ENCODE data around the gene HOXB1. TPM values are rescaled to one million over a fixed set of nuclear protein-coding genes. Genes with fewer than 3 reads are reported as not detected.
A peak's percentile ranks its signal among the peaks of the same experiment; 100 is the strongest.
"Not testable (repeated sequence)": the region's sequence is repeated elsewhere in the genome, so short reads cannot be mapped to it uniquely, and the experiment has no call there.

Gene HOXB1
- total RNA-seq, 1 experiment from 2014 or later, result not detected

- DNase-seq (ENCODE audit: low read depth), result no peak
- in situ Hi-C loops (cut with HindIII; ENCODE audit: low pct_unique_long_range_greater_than_20kb, low sequenced_read_pairs), result no loop called here
Measured at GRCh38 chr17:48510761-48511604, 19.8 kb downstream of the HOXB1 start.

- no peak for DNase-seq (ENCODE audit: low read depth)
- in situ Hi-C loops (cut with HindIII; ENCODE audit: low pct_unique_long_range_greater_than_20kb, low sequenced_read_pairs), result no loop called here
Measured at GRCh38 chr17:48510381-48510760, 20.4 kb downstream of the HOXB1 start.

GRCh38 chr17:48509708-48510107 lies 21.1 kb downstream of the HOXB1 start:
- DNase-seq (ENCODE audit: low read depth); in situ Hi-C loops (cut with HindIII; ENCODE audit: low pct_unique_long_range_greater_than_20kb, low sequenced_read_pairs): not testable (repeated sequence)

- no peak for DNase-seq (ENCODE audit: low read depth)
- in situ Hi-C loops (cut with HindIII; ENCODE audit: low pct_unique_long_range_greater_than_20kb, low sequenced_read_pairs), result no loop called here
Measured at GRCh38 chr17:48506246-48506645, 24.6 kb downstream of the HOXB1 start.

GRCh38 chr17:48505788-48506187 lies 25.0 kb downstream of the HOXB1 start:
- peak; percentile 56 for DNase-seq (ENCODE audit: low read depth)
- in situ Hi-C loops (cut with HindIII; ENCODE audit: low pct_unique_long_range_greater_than_20kb, low sequenced_read_pairs), result no loop called here

GRCh38 chr17:48504953-48505352 lies 25.9 kb downstream of the HOXB1 start:
- DNase-seq (ENCODE audit: low read depth), result no peak
- in situ Hi-C loops (cut with HindIII; ENCODE audit: low pct_unique_long_range_greater_than_20kb, low sequenced_read_pairs), result no loop called here

GRCh38 chr17:48503747-48504146 lies 27.1 kb downstream of the HOXB1 start:
- in situ Hi-C loops (cut with HindIII; ENCODE audit: low pct_unique_long_range_greater_than_20kb, low sequenced_read_pairs), result no loop called here
- DNase-seq (ENCODE audit: low read depth), result no peak

GRCh38 chr17:48502901-48503300 lies 27.9 kb downstream of the HOXB1 start:
- no peak for DNase-seq (ENCODE audit: low read depth)
- in situ Hi-C loops (cut with HindIII; ENCODE audit: low pct_unique_long_range_greater_than_20kb, low sequenced_read_pairs), result no loop called here

- in situ Hi-C loops (cut with HindIII; ENCODE audit: low pct_unique_long_range_greater_than_20kb, low sequenced_read_pairs), result no loop called here
- no peak for DNase-seq (ENCODE audit: low read depth)
Measured at GRCh38 chr17:48502312-48502711, 28.5 kb downstream of the HOXB1 start.

GRCh38 chr17:48500435-48501426 lies 30.1 kb downstream of the HOXB1 start:
- in situ Hi-C loops (cut with HindIII; ENCODE audit: low pct_unique_long_range_greater_than_20kb, low sequenced_read_pairs), result no loop called here
- DNase-seq (ENCODE audit: low read depth), result no peak

GRCh38 chr17:48499735-48500434 lies 30.9 kb downstream of the HOXB1 start:
- no peak for DNase-seq (ENCODE audit: low read depth)
- in situ Hi-C loops (cut with HindIII; ENCODE audit: low pct_unique_long_range_greater_than_20kb, low sequenced_read_pairs), result no loop called here

GRCh38 chr17:48499248-48499647 lies 31.6 kb downstream of the HOXB1 start:
- peak; percentile 62 for DNase-seq (ENCODE audit: low read depth)
- in situ Hi-C loops (cut with HindIII; ENCODE audit: low pct_unique_long_range_greater_than_20kb, low sequenced_read_pairs), result no loop called here

GRCh38 chr17:48498164-48498850 lies 32.5 kb downstream of the HOXB1 start:
- in situ Hi-C loops (cut with HindIII; ENCODE audit: low pct_unique_long_range_greater_than_20kb, low sequenced_read_pairs), result no loop called here
- no peak for DNase-seq (ENCODE audit: low read depth)

- DNase-seq (ENCODE audit: low read depth), result no peak
- in situ Hi-C loops (cut with HindIII; ENCODE audit: low pct_unique_long_range_greater_than_20kb, low sequenced_read_pairs), result no loop called here
Measured at GRCh38 chr17:48497103-48497502, 33.7 kb downstream of the HOXB1 start.

- in situ Hi-C loops (cut with HindIII; ENCODE audit: low pct_unique_long_range_greater_than_20kb, low sequenced_read_pairs), result no loop called here
- DNase-seq (ENCODE audit: low read depth), result peak; percentile 43
Measured at GRCh38 chr17:48494335-48494734, 36.5 kb downstream of the HOXB1 start.

- peak; percentile 58 for DNase-seq (ENCODE audit: low read depth)
Measured at GRCh38 chr17:48492401-48493298, 38.2 kb downstream of the HOXB1 start.

More at GRCh38 chr17:48492401-48493298, 38.2 kb downstream of the HOXB1 start:
- in situ Hi-C loops (cut with HindIII; ENCODE audit: low pct_unique_long_range_greater_than_20kb, low sequenced_read_pairs), result no loop called here

Data from Caki2 (cell line).